HEK293 (cell line): ENCODE data around the gene SLC47A2.

Experiments used
- ZNF146 ChIP-seq: fragments of 450-650 bp; formaldehyde crosslinking; IDR thresholded peaks from 2 replicates; pipeline ENCODE4 v1.5.1; 2016; ENCODE audit warnings: missing biosample characterization, missing genetic modification characterization
- ZNF473 ChIP-seq: fragments of 450-650 bp; formaldehyde crosslinking; IDR thresholded peaks from 2 replicates; pipeline ENCODE4 v1.5.1; 2017; ENCODE audit warnings: missing biosample characterization, missing genetic modification characterization
- ZNF768 ChIP-seq: fragments of 450-650 bp; formaldehyde crosslinking; IDR thresholded peaks from 2 replicates; pipeline ENCODE4 v1.5.1; 2018; ENCODE audit warnings: missing biosample characterization, mild to moderate bottlenecking, missing genetic modification characterization
- TF ChIP-seq, protein P1 (sequence below): fragments of 450-650 bp; formaldehyde crosslinking; IDR thresholded peaks from 2 replicates; pipeline ENCODE4 v1.5.1; 2016; ENCODE audit warnings: missing biosample characterization, missing genetic modification characterization
- TF ChIP-seq, protein P2 (sequence below): fragments of 450-650 bp; formaldehyde crosslinking; IDR thresholded peaks from 2 replicates; pipeline ENCODE4 v1.5.1; 2016; ENCODE audit warnings: missing biosample characterization, missing genetic modification characterization
- TF ChIP-seq, protein P3 (sequence below): IDR thresholded peaks from 2 replicates; pipeline ENCODE4 v1.6.1; 2011; ENCODE audit warnings: mild to moderate bottlenecking, low read depth, low read length, borderline replicate concordance
- TF ChIP-seq, protein P4 (sequence below): fragments of 450-650 bp; formaldehyde crosslinking; IDR thresholded peaks from 2 replicates; pipeline ENCODE4 v1.5.1; 2016; ENCODE audit warnings: missing biosample characterization, missing genetic modification characterization

DNA sequence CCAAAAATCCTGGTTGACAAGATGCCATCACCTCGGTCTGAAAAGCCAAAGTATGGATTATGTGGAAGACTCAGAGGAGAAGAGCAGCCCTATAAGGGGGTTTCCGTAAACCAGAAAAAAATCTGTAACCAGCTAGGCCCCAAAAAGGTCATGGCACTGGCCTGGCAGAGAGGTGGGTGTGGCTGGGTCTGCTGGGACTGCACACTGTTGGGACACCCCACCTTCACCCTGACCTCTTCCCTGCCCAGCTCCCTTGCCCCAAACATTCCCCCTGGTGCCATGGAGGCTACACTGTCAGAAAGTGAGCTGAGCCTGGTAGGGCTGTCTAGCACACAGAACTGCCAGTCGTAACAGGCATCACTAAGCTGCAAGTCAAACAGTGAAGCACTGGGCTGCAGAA lies 6.5 kb downstream of the SLC47A2 start:
- TF ChIP-seq, protein P1, sequence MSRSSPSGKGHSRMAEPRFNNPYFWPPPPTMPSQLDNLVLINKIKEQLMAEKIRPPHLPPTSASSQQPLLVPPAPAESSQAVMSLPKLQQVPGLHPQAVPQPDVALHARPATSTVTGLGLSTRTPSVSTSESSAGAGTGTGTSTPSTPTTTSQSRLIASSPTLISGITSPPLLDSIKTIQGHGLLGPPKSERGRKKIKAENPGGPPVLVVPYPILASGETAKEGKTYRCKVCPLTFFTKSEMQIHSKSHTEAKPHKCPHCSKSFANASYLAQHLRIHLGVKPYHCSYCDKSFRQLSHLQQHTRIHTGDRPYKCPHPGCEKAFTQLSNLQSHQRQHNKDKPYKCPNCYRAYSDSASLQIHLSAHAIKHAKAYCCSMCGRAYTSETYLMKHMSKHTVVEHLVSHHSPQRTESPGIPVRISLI, result no peak
- TF ChIP-seq, protein P2, sequence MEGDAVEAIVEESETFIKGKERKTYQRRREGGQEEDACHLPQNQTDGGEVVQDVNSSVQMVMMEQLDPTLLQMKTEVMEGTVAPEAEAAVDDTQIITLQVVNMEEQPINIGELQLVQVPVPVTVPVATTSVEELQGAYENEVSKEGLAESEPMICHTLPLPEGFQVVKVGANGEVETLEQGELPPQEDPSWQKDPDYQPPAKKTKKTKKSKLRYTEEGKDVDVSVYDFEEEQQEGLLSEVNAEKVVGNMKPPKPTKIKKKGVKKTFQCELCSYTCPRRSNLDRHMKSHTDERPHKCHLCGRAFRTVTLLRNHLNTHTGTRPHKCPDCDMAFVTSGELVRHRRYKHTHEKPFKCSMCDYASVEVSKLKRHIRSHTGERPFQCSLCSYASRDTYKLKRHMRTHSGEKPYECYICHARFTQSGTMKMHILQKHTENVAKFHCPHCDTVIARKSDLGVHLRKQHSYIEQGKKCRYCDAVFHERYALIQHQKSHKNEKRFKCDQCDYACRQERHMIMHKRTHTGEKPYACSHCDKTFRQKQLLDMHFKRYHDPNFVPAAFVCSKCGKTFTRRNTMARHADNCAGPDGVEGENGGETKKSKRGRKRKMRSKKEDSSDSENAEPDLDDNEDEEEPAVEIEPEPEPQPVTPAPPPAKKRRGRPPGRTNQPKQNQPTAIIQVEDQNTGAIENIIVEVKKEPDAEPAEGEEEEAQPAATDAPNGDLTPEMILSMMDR (tag by site-specific recombination), result no peak
- TF ChIP-seq ZNF146 (tag by site-specific recombination) (no peak), ZNF473 (tag by site-specific recombination) (no peak), ZNF768 (no peak)
- TF ChIP-seq, protein P3, sequence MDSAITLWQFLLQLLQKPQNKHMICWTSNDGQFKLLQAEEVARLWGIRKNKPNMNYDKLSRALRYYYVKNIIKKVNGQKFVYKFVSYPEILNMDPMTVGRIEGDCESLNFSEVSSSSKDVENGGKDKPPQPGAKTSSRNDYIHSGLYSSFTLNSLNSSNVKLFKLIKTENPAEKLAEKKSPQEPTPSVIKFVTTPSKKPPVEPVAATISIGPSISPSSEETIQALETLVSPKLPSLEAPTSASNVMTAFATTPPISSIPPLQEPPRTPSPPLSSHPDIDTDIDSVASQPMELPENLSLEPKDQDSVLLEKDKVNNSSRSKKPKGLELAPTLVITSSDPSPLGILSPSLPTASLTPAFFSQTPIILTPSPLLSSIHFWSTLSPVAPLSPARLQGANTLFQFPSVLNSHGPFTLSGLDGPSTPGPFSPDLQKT, result no peak
- TF ChIP-seq, protein P4, sequence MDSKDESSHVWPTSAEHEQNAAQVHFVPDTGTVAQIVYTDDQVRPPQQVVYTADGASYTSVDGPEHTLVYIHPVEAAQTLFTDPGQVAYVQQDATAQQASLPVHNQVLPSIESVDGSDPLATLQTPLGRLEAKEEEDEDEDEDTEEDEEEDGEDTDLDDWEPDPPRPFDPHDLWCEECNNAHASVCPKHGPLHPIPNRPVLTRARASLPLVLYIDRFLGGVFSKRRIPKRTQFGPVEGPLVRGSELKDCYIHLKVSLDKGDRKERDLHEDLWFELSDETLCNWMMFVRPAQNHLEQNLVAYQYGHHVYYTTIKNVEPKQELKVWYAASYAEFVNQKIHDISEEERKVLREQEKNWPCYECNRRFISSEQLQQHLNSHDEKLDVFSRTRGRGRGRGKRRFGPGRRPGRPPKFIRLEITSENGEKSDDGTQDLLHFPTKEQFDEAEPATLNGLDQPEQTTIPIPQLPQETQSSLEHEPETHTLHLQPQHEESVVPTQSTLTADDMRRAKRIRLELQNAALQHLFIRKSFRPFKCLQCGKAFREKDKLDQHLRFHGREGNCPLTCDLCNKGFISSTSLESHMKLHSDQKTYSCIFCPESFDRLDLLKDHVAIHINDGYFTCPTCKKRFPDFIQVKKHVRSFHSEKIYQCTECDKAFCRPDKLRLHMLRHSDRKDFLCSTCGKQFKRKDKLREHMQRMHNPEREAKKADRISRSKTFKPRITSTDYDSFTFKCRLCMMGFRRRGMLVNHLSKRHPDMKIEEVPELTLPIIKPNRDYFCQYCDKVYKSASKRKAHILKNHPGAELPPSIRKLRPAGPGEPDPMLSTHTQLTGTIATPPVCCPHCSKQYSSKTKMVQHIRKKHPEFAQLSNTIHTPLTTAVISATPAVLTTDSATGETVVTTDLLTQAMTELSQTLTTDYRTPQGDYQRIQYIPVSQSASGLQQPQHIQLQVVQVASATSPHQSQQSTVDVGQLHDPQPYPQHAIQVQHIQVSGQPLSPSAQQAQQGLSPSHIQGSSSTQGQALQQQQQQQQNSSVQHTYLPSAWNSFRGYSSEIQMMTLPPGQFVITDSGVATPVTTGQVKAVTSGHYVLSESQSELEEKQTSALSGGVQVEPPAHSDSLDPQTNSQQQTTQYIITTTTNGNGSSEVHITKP (tag by site-specific recombination), result no peak
